Heart left ventricle (tissue), 16 donors: ENCODE data around the gene PTRH1. TPM values are rescaled to one million over a fixed set of nuclear protein-coding genes. Genes with fewer than 3 reads are reported as not detected.
A peak's percentile ranks its signal among the peaks of the same experiment; 100 is the strongest.

Experiments used
- ATAC-seq, 4 donors: fragments of 200-7000 bp; cut with Tn5 transposase; one replicate each; pipeline ENCODE4 v1.9.1; 2020 to 2022; ENCODE audit warnings: moderate library complexity in 4 of 4, mild to moderate bottlenecking in 3 of 4, moderate number of reproducible peaks in 1 of 4
- DNase-seq, 5 donors: peaks; one replicate each; pipeline ENCODE4 v3.0.0-alpha.2; 2020
- H3K27ac ChIP-seq, 12 donors: fragments of 200-600 bp; sonication (generic) in 4 of 12; one replicate each; pipeline versions ENCODE4 v1.5.0 to v1.8.0; 2016 to 2022; ENCODE audit warnings: mild to moderate bottlenecking in 2 of 12
- H3K27me3 ChIP-seq, 9 donors: fragments of 200-600 bp; sonication (generic) in 2 of 9; one replicate each; pipeline versions ENCODE4 v1.5.1 to v1.8.0; 2016 to 2022; ENCODE audit warnings: mild to moderate bottlenecking in 3 of 9
- H3K36me3 ChIP-seq, 9 donors: fragments of 200-600 bp; sonication (generic) in 2 of 9; one replicate each; pipeline versions ENCODE4 v1.5.0 to v1.8.0; 2018 to 2022; ENCODE audit warnings: mild to moderate bottlenecking in 2 of 9
- H3K4me1 ChIP-seq, 12 donors: fragments of 200-600 bp; sonication (generic) in 4 of 12; one replicate each; pipeline versions ENCODE4 v1.5.0 to v1.8.0; 2016 to 2022; ENCODE audit warnings: mild to moderate bottlenecking in 3 of 12
- H3K4me3 ChIP-seq, 12 donors: fragments of 200-600 bp; sonication (generic) in 4 of 12; one replicate each; pipeline versions ENCODE4 v1.5.0 to v1.8.0; 2017 to 2022; ENCODE audit warnings: mild to moderate bottlenecking in 9 of 12, moderate library complexity in 4 of 12
- H3K9me3 ChIP-seq, 12 donors: fragments of 200-600 bp; sonication (generic) in 4 of 12; one replicate each; pipeline versions ENCODE4 v1.5.0 to v1.8.0; 2016 to 2022; ENCODE audit warnings: mild to moderate bottlenecking in 1 of 12
- POLR2A ChIP-seq, 2 donors: fragments of 450-650 bp; IDR thresholded peaks; one replicate each; pipeline ENCODE4 v1.6.1; 2017; ENCODE audit warnings: antibody characterized with exemption in 2 of 2, mild to moderate bottlenecking in 2 of 2, moderate library complexity in 2 of 2
- WGBS, 4 donors: extraction: QIAGEN DNeasy Blood & Tissue Kit in 2 of 4; methylation state at CpG; one replicate each; pipeline versions ENCODE4 v1.1.5 to v1.1.7; 2013 to 2018; 5-methylcytosine and 5-hydroxymethylcytosine counted together
- intact Hi-C, 10 donors: fragments of 100-400 bp; cut with DNase I; formaldehyde crosslinking; loops; one replicate each; pipeline versions ENCODE4 v1.11.1 to v1.14.2; 2022
- polyA plus RNA-seq, 2 donors: library from polyadenylated mRNA; stranded (reverse); fragments of 200-250 nt; gene quantifications; one replicate each; pipeline ENCODE4 v1.2.3, GENCODE V29; 2013
- total RNA-seq, 9 donors: library from RNA; depleted of rRNA in 2 of 9; stranded (reverse); fragments of >200 nt in 2 of 9; fragmentation: NEBNext Ultra II Directional in 3 of 9; extraction: Animal tissue kit (Norgen Biotek cat#: 25700) in 3 of 9; gene quantifications; one replicate each; pipeline versions ENCODE4 v1.1.0 to v1.2.4, GENCODE V29; 2016 to 2023
- TF ChIP-seq, protein P1 (sequence below), 12 donors: fragments of 200-600 bp; sonication (generic) in 4 of 12; IDR thresholded peaks; one replicate each; pipeline versions ENCODE4 v1.5.0 to v1.8.0; 2018 to 2022; ENCODE audit warnings: antibody characterized with exemption in 12 of 12, mild to moderate bottlenecking in 5 of 12
- donor health status: ischemic (EF 13 %, LVEDD 7.1; RV severe dilation, severe dysfunction).
- donor health status: healthy with polysubstance abuse.
- donor health status: DM: no; HTN: yes; CAD: no.
- donor health status: DM: no; HTN: no; CAD: no.
- donor health status: ischemic (EF 25% LVEDD 6.9; RV normal size, moderate dysfunction).
- donor health status: ischemic (EF 25% LVEDD 5.7; RV mildly dilated, moderate dysfunction).
- donor health status: healthy.
- donor health status: DM: yes; HTN: yes; CAD: no.
- donor health status: ischemic (EF 35%, LVEDD 5.7; RV mildly dilated, moderate dysfunction).
- donor health status: nonischemic (EF 11% LVEDD 7.7; RV severe dilation, severe dysfunction).
- donor health status: DM: yes; HTN: yes; CAD: no.
- donor health status: PGD.
- donor health status: ischemic (EF 29% LVEDD 5.4; RV normal size, mild dysfunction).
- donor health status: nonischemic (EF 23%, LVEDD 6.1; RV moderate dilation, normal function).

PTRH1 gene
- total and polyA plus RNA-seq, 11 donors, result 7.3 to 44.7 (median 14.0) TPM

DNA sequence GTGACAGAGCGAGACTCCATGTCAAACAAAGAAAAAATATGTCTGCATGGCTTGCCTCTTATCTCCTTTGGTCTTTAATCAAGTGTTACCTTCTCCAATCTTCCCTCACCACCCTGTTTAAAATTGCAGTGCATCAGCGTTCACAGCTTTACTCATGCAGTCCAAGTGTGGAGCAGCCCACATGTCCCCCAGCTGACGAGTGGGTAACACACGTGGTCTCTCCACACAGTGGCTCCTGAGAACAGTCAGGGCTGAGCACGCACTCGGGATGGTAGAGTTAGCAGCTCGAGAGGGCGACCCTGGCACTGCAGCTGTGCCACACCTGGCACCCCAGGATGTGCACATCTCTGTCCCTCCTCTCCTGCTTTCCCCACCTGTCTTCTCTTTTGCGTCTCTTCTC is 34.6 kb downstream of the PTRH1 start:
- no peaks in the 10 kb centered on the region for H3K4me1 ChIP-seq
- H3K27ac ChIP-seq, result no peak overlapping the region
- TF ChIP-seq POLR2A (IDR thresholded peaks at IDR 0.05), result no peak
- DNase-seq (no peak), ATAC-seq (no peak)
- no peaks in the 10 kb centered on the region for H3K9me3 ChIP-seq
- no peaks in the 10 kb centered on the region for H3K27me3 ChIP-seq
- WGBS, 4 donors, result 92 to 95% (median 94%) methylated on average over 9 of the region's 9 CpGs
- H3K36me3 ChIP-seq, result peaks cover 0 to 99% (median 81%) of the 10 kb centered on the region in 9 donors
- H3K4me3 ChIP-seq, result no peak overlapping the region
- intact Hi-C loops, result no loop called here

DNA sequence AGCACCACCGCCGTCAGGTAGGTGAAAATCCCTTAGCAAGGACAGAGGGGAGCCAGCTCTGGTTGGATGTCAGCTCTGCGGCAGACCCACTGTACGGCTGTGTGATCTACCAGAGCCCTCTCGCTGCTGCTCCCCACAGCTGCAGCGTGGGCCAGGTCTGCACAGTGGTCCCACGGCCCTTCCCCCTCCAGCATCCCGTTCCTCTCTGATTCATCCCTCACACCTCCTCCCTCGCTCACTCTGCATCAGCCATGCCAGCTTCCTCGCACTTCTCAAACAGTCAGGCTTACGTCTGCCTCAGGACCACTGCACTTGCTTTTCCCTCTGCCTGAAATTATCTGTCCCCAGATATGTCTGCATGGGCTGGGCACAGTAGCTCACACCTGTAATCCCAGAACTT is 35.2 kb downstream of the PTRH1 start:
- no peak for ATAC-seq
- Histone ChIP-seq H3K27ac (no peak overlapping the region), H3K36me3 (peaks cover 0 to 99% (median 86%) of the 10 kb centered on the region in 9 donors), H3K9me3 (no peaks in the 10 kb centered on the region), H3K4me3 (no peak overlapping the region), H3K4me1 (no peaks in the 10 kb centered on the region), H3K27me3 (no peaks in the 10 kb centered on the region)
- intact Hi-C loops, result no loop called here
- WGBS, 4 donors, result 90 to 94% (median 92%) methylated on average over 11 of the region's 11 CpGs
- TF ChIP-seq, protein P1, sequence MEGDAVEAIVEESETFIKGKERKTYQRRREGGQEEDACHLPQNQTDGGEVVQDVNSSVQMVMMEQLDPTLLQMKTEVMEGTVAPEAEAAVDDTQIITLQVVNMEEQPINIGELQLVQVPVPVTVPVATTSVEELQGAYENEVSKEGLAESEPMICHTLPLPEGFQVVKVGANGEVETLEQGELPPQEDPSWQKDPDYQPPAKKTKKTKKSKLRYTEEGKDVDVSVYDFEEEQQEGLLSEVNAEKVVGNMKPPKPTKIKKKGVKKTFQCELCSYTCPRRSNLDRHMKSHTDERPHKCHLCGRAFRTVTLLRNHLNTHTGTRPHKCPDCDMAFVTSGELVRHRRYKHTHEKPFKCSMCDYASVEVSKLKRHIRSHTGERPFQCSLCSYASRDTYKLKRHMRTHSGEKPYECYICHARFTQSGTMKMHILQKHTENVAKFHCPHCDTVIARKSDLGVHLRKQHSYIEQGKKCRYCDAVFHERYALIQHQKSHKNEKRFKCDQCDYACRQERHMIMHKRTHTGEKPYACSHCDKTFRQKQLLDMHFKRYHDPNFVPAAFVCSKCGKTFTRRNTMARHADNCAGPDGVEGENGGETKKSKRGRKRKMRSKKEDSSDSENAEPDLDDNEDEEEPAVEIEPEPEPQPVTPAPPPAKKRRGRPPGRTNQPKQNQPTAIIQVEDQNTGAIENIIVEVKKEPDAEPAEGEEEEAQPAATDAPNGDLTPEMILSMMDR (IDR thresholded peaks at IDR 0.05), result no peak
- TF ChIP-seq POLR2A (IDR thresholded peaks at IDR 0.05), result no peak
- DNase-seq, result no peak

DNA sequence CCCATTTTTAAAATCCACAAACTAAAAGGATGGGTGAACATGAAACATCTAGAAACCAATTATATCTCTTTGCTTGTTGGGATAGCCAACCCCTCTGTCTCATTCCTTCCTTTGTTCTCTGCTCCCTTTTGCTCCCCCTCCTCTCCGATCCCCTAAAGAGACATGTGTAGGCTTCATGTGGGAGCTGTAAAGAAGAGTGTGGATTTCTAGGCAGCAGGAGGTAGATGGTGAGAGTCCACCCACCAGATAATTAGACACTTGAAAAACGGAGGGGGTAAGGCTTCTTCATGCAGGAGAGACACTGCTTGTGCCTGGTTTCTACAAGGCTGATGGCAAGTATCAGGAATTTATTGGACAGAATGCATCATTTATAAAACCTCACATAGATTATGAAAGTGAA is 36.0 kb downstream of the PTRH1 start:
- 89 to 94% (median 92%) methylated on average over 2 of the region's 2 CpGs for WGBS, 4 donors
- Histone ChIP-seq H3K27ac (no peak overlapping the region), H3K36me3 (peaks cover 0 to 99% (median 93%) of the 10 kb centered on the region in 9 donors), H3K27me3 (no peaks in the 10 kb centered on the region), H3K4me1 (no peaks in the 10 kb centered on the region), H3K9me3 (no peaks in the 10 kb centered on the region), H3K4me3 (no peak overlapping the region)
- TF ChIP-seq POLR2A (IDR thresholded peaks at IDR 0.05), result no peak
- TF ChIP-seq, protein P1 (IDR thresholded peaks at IDR 0.05), result no peak
- no peak for DNase-seq
- intact Hi-C loops, result no loop called here
- ATAC-seq, result no peak

DNA sequence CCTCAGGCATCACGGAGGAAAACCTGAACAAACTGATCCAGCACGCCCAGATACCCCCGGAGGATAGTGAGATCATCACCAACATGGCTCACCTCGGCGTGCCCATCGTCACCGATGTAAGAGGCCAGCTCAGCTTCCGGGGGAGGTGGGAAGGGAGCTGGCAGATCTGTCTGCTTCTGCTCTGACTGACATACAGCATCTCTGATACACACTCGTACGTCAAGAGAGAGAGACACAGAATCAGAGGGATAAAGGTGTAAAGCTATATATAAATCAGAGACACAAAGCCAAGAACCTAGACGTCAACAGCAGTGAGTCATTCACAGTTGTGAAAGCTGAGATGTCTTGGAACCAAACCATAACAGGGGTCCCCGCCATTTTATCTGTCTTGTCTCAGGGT is 38.8 kb downstream of the PTRH1 start:
- DNase-seq, result no peak
- H3K36me3 ChIP-seq, result peaks cover 0 to 99% (median 91%) of the 10 kb centered on the region in 9 donors

More for the DNA sequence above, 38.8 kb downstream of the PTRH1 start:
- Histone ChIP-seq H3K9me3 (no peaks in the 10 kb centered on the region), H3K4me3 (no peak overlapping the region), H3K27me3 (no peaks in the 10 kb centered on the region), H3K27ac (no peak overlapping the region), H3K4me1 (no peaks in the 10 kb centered on the region)
- peak in 2 of 4 donors; percentile 85 to 86 for ATAC-seq
- 84 to 89% (median 88%) methylated on average over 12 of the region's 12 CpGs for WGBS, 4 donors
- TF ChIP-seq, protein P1 (IDR thresholded peaks at IDR 0.05), result no peak
- no peak for TF ChIP-seq POLR2A (IDR thresholded peaks at IDR 0.05)
- intact Hi-C loops, result no loop called here
